ENCODE data around the gene ZNF77.
A peak's percentile ranks its signal among the peaks of the same experiment; 100 is the strongest.

ZNF77 gene

GRCh38 chr19:2960120-2960519, 15.3 kb upstream of the ZNF77 start:
- TF ChIP-seq, protein P1, sequence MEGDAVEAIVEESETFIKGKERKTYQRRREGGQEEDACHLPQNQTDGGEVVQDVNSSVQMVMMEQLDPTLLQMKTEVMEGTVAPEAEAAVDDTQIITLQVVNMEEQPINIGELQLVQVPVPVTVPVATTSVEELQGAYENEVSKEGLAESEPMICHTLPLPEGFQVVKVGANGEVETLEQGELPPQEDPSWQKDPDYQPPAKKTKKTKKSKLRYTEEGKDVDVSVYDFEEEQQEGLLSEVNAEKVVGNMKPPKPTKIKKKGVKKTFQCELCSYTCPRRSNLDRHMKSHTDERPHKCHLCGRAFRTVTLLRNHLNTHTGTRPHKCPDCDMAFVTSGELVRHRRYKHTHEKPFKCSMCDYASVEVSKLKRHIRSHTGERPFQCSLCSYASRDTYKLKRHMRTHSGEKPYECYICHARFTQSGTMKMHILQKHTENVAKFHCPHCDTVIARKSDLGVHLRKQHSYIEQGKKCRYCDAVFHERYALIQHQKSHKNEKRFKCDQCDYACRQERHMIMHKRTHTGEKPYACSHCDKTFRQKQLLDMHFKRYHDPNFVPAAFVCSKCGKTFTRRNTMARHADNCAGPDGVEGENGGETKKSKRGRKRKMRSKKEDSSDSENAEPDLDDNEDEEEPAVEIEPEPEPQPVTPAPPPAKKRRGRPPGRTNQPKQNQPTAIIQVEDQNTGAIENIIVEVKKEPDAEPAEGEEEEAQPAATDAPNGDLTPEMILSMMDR (IDR thresholded peaks at IDR 0.05; ENCODE audit: low read depth, low read length, missing control alignments) = no peak
- DNase-seq (ENCODE audit: low read depth) = no peak
- H3K4me3 ChIP-seq (ENCODE audit: low read depth, low read length) = no peak overlapping the region

- TF ChIP-seq, protein P1 (IDR thresholded peaks at IDR 0.05; ENCODE audit: low read depth, low read length, missing control alignments) = no peak
- DNase-seq (ENCODE audit: low read depth) = no peak
- no peak overlapping the region for H3K4me3 ChIP-seq (ENCODE audit: low read depth, low read length)
Measured at GRCh38 chr19:2957160-2957559, 12.4 kb upstream of the ZNF77 start.

GRCh38 chr19:2952953-2953481, 8.2 kb upstream of the ZNF77 start:
- DNase-seq (ENCODE audit: low read depth) = peak; percentile 59
- TF ChIP-seq, protein P1 (IDR thresholded peaks at IDR 0.05; ENCODE audit: low read depth, low read length, missing control alignments) = peak; percentile 41
- H3K4me3 ChIP-seq (ENCODE audit: low read depth, low read length) = peak overlapping the region; percentile 13

- TF ChIP-seq, protein P1 (IDR thresholded peaks at IDR 0.05; ENCODE audit: low read depth, low read length, missing control alignments) = no peak
- peak; percentile 98 for DNase-seq (ENCODE audit: low read depth)
- peak overlapping the region; percentile 72 for H3K4me3 ChIP-seq (ENCODE audit: low read depth, low read length)
Measured at GRCh38 chr19:2950286-2951124, 5.7 kb upstream of the ZNF77 start.

- H3K4me3 ChIP-seq (ENCODE audit: low read depth, low read length) = peak overlapping the region; percentile 72
- no peak for DNase-seq (ENCODE audit: low read depth)
- TF ChIP-seq, protein P1 (IDR thresholded peaks at IDR 0.05; ENCODE audit: low read depth, low read length, missing control alignments) = no peak
Measured at GRCh38 chr19:2949939-2950285, 5.1 kb upstream of the ZNF77 start.

DNA sequence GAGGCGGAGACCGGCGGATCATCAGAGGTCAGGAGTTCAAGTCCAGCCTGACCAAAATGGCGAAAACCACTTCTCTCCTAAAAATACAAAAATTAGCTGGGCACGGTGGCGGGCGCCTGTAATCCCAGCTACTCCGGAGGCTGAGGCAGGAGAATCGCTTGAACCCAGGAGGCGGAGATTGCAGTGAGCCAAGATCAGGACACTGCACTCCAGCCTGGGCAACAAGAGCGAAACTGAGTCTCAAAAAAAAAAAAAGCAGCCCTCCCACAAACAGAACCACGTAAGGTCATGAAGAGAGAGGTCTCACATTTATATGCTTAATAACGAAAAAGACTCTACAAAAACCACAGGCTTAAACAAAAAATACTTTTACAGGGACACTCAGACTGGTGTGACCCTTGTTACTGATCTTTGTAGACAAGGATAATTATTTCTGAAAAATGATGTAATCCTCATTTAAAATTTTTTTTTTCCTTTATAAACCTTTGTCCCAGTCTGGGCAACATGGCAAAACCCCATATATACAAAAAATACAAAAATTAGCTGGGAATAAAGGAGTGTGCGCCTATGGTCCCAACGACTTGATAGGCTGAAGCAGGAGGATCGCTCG, 909 bp upstream of the ZNF77 start:
- TF ChIP-seq, protein P1 (IDR thresholded peaks at IDR 0.05; ENCODE audit: low read depth, low read length, missing control alignments) = no peak
- DNase-seq (ENCODE audit: low read depth) = no peak
- H3K4me3 ChIP-seq (ENCODE audit: low read depth, low read length) = peak overlapping the region; percentile 79
